ENCODE results near the gene GSG1L.

DNA sequence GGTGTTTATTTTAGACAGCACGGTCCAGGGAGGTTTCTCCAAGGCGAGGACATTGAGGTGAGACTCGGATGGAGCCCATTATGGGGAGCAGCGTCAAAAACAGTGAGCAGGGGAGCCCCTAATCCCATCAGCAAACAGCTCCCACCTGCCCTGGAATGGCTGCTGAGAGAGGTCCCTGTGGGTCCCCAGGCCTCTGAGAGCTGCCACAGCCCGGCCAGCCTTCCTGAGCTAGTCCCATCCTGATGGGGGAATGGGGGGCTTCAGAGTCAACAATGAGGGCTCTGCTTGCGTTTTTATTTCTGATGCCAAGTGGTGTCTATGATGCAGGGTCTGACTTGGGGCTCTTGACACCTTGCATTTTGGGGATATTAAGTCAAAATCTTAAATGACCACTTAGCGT lies 128.4 kb downstream of the GSG1L start:
- TF ChIP-seq CTCF (IDR thresholded peaks at IDR 0.05) (no peak), POLR2A (IDR thresholded peaks at IDR 0.05) (no peak)

Data from adrenal gland (tissue), 5 donors.